K562 treated with DMSO at 1 percent for 24 hours (cell line): ENCODE measurements around the gene SELP. TPM values are rescaled to one million over a fixed set of nuclear protein-coding genes. Genes with fewer than 3 reads are reported as not detected.

Source experiments
- total RNA-seq: library from RNA; unstranded; fragments of 300-600 nt; gene quantifications from 2 replicates; pipeline ENCODE4 v1.2.3, GENCODE V29; 2022; ENCODE audit warnings: low read depth; ENCODE audit not compliant: insufficient read depth

The SELP gene
- total RNA-seq, result not detected in 2 replicates

GRCh38 chr1:169630006-169630405, at the start of gene SELP:
TSS of gene SELP (minus strand) at chr1:169630124. CDS start at chr1:169630074, 50 bp downstream.

GRCh38 chr1:169586395-169587255, 43.3 kb downstream of the SELP start, which contains the start of gene F5:
TSS of gene F5 (minus strand) at chr1:169586481. CDS start at chr1:169586386, 95 bp downstream.

Other genes with a start within 250 kb of the SELP start
- not detected in 2 replicates for gene CCDC181, start 202.7 kb downstream of the SELP start, total RNA-seq
- 7.5 and 8.4 TPM in 2 replicates for gene SLC19A2, start 144.2 kb downstream of the SELP start, total RNA-seq
- not detected in 2 replicates for gene F5, start 43.6 kb downstream of the SELP start, total RNA-seq
- gene SELL, start 81.5 kb upstream of the SELP start, total RNA-seq, result not detected in 2 replicates
- gene SELE, start 104.0 kb upstream of the SELP start, total RNA-seq, result not detected in 2 replicates
- gene METTL18, start 164.8 kb upstream of the SELP start, total RNA-seq, result 4.5 and 7.0 TPM in 2 replicates